GM19468 (cell line): ENCODE measurements around the gene PRR15L.
"Not testable (repeated sequence)": the region's sequence is repeated elsewhere in the genome, so short reads cannot be mapped to it uniquely, and the experiment has no call there.

Source experiments
- ATAC-seq: cut with Tn5 transposase; IDR thresholded peaks from one replicate; pipeline ENCODE4 v1.9.1; 2021; ENCODE audit warnings: mild to moderate bottlenecking, moderate library complexity, moderate number of reproducible peaks; ENCODE audit not compliant: unreplicated experiment; ENCODE audit errors: extremely low read depth

Gene PRR15L

GRCh38 chr17:47957591-47958490, at the start of gene PRR15L:
PRR15L (minus strand) TSS chr17:47957883; CDS start chr17:47953234, 4,649 bp downstream.
- no peak for ATAC-seq

GRCh38 chr17:48006936-48007709, 49.4 kb upstream of the PRR15L start:
- ATAC-seq, result no peak

- ATAC-seq, result no peak
These were observed 47.3 kb upstream of the PRR15L start for GRCh38 chr17:48004983-48005382.

GRCh38 chr17:48003417-48004151, 45.9 kb upstream of the PRR15L start:
- no peak for ATAC-seq

DNA sequence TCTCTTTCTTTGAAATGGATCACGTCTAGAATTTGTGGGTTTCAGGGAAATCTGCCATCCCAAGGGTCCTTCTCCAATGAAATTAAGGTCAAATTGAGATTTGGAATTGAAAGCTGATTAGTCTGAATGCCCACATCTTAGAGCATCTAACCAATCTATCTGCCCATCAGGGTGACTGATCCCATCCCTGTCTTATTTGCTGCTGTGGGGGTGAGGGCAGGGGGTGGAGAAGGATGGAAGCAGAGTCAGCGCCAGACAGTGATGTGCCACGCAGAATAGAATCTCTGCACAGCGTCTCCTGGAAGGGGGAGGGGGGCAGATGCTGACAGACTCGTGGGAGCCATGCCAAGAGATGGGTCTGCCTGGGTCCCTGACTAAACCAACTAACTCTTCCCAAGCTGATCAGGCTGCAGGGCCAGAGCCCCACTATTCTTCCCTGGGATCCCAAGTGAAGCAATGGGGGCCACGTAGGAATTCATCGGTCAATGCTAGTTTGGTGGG, 45.3 kb upstream of the PRR15L start:
- ATAC-seq, result no peak

DNA sequence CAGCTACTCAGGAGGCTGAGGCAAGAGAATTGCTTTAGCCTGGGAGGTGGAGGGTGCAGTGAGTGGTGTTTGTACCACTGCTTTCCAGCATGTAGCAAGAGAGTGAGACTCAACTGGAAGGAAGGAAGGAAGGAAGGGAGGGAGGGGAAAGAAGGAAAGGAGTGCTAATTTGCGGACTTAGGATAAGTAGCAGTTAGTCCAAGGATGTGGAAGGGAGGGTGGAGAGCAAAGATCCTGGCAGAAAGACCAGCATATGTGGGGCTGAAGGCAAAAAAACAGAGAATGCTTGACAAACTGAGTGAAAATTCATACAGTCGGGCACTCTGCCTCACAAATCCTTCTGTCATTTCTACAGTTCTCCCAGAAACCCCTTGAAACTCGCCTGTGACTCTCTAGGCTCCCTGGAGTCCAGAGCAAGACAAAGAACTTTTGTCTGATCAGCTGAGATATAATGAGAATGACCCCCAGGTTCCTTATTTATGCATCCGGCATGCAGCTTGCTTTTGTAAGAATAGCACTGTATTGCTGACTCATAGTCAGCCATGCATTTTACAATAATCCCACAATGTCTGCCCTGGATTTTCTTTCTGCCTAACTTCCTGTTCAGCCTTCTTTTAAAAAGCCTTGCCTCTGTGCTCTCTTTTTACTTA, 44.7 kb upstream of the PRR15L start:
- ATAC-seq, result no peak

DNA sequence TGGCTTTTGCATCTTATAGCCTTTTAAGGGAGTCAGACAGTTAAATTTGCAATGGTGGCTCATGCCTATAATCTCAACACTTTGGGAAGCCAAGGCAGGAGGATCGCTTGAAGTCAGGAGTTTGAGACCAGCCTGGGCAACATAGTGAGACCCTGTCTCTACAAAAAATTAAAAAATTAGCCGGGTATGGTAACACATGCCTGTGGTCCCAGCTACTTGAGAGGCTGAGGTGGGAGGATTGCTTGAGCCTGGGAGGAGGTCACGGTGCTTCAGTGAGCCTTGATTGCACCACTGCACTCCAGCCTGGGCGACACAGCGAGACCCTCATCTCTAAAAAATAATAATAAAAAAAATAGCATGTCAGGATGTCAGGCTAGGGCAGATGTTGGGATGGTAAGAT, 44.0 kb upstream of the PRR15L start:
- ATAC-seq, result not testable (repeated sequence)

DNA sequence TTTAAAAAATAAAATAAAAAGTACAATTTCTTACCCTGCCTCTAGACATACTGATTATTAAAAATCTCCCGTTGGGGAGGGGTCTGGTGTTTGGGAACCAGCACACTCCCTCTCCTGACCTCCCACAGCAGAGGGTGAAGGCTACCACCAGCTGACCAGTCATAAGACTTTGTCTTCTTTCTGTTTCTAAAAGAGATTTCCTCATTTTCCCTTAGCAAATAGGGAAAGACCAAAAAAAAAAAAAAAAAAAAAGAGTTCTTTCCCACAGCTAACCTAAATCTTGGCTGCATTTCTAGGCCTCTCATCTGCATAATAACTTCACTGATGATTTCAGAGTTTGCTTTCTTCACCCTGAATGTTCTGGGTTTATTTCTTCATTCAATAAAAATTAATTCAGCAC, 43.5 kb upstream of the PRR15L start:
- ATAC-seq, result no peak

GRCh38 chr17:47999582-47999981, 41.9 kb upstream of the PRR15L start:
- no peak for ATAC-seq

DNA sequence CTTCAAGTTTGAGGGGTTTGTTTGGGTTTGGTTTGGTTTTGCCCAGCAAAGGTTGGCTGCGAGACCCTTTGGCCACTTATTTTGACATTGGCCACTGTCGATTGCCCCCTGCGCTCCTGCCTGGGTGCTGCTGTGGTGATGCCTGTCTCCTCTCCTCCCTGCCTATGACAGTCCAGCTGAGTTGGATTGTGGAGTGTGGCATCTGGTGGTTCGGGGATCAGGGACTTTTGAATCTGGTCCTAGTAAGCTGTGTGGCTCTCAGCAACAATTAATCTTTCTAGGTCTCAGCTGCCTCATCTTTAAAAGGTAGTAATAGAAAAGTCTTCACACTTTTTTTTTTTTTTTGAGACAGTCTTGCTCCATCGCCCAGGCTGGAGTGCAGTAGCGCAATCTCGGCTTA, 40.4 kb upstream of the PRR15L start:
- ATAC-seq, result no peak

- no peak for ATAC-seq
These were observed 39.9 kb upstream of the PRR15L start for GRCh38 chr17:47997586-47997985.

DNA sequence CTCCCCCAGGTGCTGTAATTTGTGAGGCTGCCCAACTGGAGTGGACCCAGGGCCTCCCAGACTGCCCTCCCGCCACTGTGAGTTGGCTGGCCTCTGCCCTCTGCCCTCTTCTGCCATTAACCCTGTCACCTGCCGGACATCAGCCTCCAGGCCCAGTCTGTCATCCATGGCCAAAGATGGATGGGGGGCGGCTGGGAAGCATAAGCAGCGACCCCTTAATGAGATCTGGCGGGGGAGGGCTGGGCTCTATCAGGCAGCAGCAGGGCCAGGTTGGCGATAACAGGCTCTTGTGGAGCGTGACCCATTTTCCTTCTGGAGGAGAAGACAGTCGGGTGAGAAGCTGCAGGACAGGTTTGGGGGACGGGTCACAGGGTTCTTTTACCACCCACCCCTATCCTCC, 38.5 kb upstream of the PRR15L start:
- ATAC-seq, result no peak

DNA sequence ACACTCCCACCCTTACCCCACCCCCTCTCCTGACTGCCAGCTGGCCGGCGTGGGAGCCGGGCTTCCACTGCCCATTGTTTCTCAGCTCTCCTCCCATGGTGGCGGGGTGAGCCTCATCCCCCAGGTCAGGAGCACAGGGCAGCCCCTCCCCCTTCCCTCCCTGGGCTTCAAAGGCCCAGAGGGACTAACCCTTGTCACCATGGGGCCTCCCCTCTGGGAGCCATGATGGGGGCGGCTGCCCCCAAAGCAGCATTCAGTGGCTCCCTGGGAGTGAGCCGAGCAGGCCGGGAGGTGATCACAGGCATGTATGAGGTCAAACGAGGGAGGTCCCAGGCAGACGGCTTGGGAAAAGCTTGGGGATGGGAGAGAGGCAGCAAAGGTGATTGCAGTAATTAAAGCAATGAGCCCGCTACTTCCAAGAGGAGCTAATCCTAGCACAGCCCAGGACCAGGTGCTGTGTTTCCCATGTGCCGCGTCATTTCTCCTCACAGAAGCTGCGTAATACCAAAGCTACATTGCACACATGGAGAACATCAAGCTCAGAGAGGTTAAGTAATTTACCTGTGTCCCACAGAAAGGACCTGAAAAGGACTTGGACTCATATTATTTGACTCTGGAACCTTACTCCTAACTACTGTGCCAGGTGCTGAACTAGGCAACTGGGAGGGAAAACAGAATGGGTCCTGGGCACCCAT, 37.7 kb upstream of the PRR15L start:
- no peak for ATAC-seq

- ATAC-seq, result no peak
These were observed 37.0 kb upstream of the PRR15L start for GRCh38 chr17:47994724-47995123.

DNA sequence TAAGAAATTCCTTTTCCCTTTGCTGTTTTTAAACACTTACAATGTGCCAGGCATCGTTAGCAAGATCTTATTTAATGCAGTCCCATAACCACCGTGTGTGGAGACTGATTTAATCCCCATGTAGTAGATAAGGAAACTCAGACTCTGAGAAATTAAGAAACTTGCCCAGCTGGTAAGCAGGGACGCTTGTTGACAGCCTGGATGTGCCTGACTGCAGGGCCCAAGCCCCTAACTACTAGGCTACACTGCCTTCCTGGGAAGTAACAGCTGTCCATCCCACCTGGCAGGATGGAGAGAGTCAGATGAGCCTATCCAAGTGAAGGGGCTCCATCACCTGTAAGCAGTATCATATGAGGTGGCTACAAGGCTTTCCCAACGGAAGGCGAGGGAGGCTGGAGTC, 36.3 kb upstream of the PRR15L start:
- ATAC-seq, result no peak

DNA sequence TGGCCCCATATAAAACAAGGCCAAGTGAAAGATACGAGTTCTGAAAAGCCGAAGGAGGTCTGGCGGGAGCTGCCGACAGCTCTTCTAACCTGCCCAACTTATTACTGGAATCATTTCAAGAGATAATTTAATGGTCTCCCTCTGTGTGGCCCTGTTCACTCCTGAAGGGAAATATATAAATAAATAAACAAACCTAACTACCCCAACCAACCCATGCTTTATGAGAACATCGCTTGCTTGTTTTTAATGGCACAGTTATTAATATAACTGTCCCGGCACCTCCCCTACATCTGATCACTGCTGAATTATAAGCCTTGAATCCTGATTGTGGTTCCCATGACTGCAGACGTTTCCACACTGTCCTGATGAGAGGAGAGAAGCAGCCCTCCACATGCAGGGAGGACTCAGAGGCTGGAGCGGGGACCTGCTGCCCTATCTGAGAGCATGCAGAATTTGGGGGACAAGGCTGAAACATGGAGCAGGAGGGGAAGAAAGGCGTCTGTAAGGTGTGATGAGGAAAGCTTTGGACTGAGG, 35.4 kb upstream of the PRR15L start:
- ATAC-seq, result no peak

DNA sequence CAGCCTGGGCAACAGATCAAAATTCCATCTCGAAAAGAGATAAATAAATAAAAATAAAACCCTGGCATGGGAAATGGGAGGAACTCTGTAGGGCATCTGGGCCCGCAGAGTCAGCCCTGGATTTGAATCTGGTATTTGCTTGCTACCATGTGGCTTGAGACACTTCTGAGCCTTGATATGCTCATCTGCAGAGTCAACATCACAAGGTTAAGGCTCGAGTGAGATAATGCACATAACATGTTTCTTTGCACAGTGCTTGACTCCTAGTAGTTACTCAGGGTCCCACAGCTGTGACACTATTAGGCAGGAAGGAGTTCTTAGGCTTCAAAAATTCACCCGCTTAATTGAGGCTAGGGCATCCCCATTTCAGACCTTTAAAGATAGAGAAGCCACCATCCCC, 34.5 kb upstream of the PRR15L start:
- ATAC-seq, result no peak

DNA sequence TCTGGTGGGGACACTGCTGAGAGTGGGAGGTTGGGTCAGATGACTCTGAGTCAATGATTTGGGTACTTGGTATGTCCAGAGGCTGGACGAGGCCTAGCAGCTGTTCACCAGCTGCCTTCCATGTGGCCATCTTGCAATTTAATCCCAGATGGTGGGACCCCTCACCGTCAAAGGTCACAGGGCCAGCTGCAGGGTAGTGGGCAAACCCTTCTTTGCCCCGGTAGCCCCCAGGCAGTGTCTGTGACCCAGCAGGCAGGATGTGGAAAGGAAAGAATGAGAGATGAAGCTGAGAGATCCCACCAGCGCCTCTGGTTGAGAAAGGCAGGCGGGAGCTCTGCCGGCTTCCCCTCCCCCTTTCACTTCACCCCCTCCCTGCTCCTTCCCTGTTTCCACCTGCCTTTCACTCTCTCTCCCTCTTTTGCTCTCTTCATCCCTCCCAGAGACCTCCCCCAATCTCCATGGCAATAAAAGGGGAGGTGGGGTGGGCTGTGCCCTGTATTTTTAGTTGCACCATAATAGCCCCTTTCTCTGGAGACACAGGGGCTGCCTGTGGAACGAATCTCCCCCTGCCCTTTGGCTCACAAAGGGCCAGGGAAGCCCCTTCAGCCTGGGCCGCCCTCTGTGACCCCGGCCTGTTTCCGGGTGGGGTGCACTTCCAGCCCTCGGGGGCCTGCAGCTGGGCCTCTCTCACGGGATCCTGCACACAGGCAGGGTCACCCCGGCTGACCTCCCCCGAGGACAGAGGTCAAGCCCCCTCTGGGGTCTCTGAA, 33.5 kb upstream of the PRR15L start:
- ATAC-seq, result no peak
